K562 (cell line): ENCODE results near the gene SKIC2. TPM values are rescaled to one million over a fixed set of nuclear protein-coding genes. Genes with fewer than 3 reads are reported as not detected.
A peak's percentile ranks its signal among the peaks of the same experiment; 100 is the strongest.

Source experiments
- ARHGAP35 ChIP-seq: fragments of 450-650 bp; IDR thresholded peaks from 2 replicates; pipeline ENCODE4 v1.6.1; 2018; ENCODE audit not compliant: partially characterized antibody
- ATF7 ChIP-seq: fragments of 450-650 bp; IDR thresholded peaks from 2 replicates; pipeline ENCODE4 v1.7.1; 2014; ENCODE audit warnings: mild to moderate bottlenecking, moderate library complexity
- CUX1 ChIP-seq: fragments of 200-800 bp; sonication (Bioruptor generic); IDR thresholded peaks from 2 replicates; pipeline ENCODE4 v1.6.1; 2016; ENCODE audit warnings: missing genetic modification characterization, missing compliant biosample characterization
- HINFP ChIP-seq: fragments of 450-650 bp; conservative IDR thresholded peaks from 2 replicates; pipeline ENCODE4 v1.6.1; 2016; ENCODE audit warnings: missing genetic modification characterization, low read depth, mild to moderate bottlenecking, control low read depth, missing compliant biosample characterization
- HNRNPLL ChIP-seq: fragments of 200-400 bp; formaldehyde crosslinking; IDR thresholded peaks from 2 replicates; pipeline ENCODE4 v1.6.1; 2017; ENCODE audit warnings: low read length, low read depth, mild to moderate bottlenecking; ENCODE audit not compliant: poor library complexity, severe bottlenecking
- KAT7 ChIP-seq: sonication (generic); formaldehyde crosslinking; IDR thresholded peaks from 2 replicates; pipeline ENCODE4 v1.8.0; 2022; ENCODE audit warnings: missing genetic modification reagents, mild to moderate bottlenecking, borderline replicate concordance
- KLF10 ChIP-seq: fragments of 250-450 bp; sonication (Bioruptor Pico); IDR thresholded peaks from 2 replicates; pipeline ENCODE4 v1.6.1; 2021; ENCODE audit warnings: matching md5 sums
- OTX1 ChIP-seq: fragments of 450-650 bp; formaldehyde crosslinking; IDR thresholded peaks from 2 replicates; pipeline ENCODE4 v1.4.0; 2022; ENCODE audit warnings: mild to moderate bottlenecking
- PHTF2 ChIP-seq: fragments of 250-450 bp; sonication (Bioruptor Pico); IDR thresholded peaks from 2 replicates; pipeline ENCODE4 v1.5.0; 2021; ENCODE audit warnings: mild to moderate bottlenecking
- RBM22 ChIP-seq: fragments of 200-400 bp; formaldehyde crosslinking; IDR thresholded peaks from 2 replicates; pipeline ENCODE4 v1.6.1; 2018; ENCODE audit warnings: low read length, low read depth; ENCODE audit not compliant: poor library complexity, severe bottlenecking
- TBL1XR1 ChIP-seq, 2 experiments: IDR thresholded peaks; 2 replicates each; pipeline ENCODE4 v1.6.1; 2012; ENCODE audit warnings: improper control_type of control experiment in 2 of 2, low read length in 2 of 2, mild to moderate bottlenecking in 1 of 2
- ZBTB5 ChIP-seq: fragments of 450-650 bp; IDR thresholded peaks from 2 replicates; pipeline ENCODE4 v1.6.1; 2017; ENCODE audit warnings: antibody characterized with exemption
- ZNF280B ChIP-seq: fragments of 250-450 bp; sonication (Bioruptor Pico); IDR thresholded peaks from 2 replicates; pipeline ENCODE4 v1.5.1; 2021; ENCODE audit warnings: mild to moderate bottlenecking
- ZNF3 ChIP-seq: fragments of 250-450 bp; sonication (Bioruptor Pico); IDR thresholded peaks from 2 replicates; pipeline ENCODE4 v1.5.0; 2021; ENCODE audit warnings: mild to moderate bottlenecking, moderate library complexity
- ZNF384 ChIP-seq: IDR thresholded peaks from 2 replicates; pipeline ENCODE4 v1.6.1; 2012; ENCODE audit warnings: low read depth, low read length, improper control_type of control experiment
- ZNF551 ChIP-seq: fragments of 250-450 bp; sonication (Bioruptor Pico); IDR thresholded peaks from 2 replicates; pipeline ENCODE4 v1.5.0; 2021; ENCODE audit warnings: mild to moderate bottlenecking, moderate library complexity
- polyA plus RNA-seq, 8 experiments: library from polyadenylated mRNA; depleted of rRNA in 4 of 8; stranded (reverse) in 5 of 8; unstranded in 3 of 8; fragments of >200 nt; fragmentation: Nextera tagmentation in 2 of 8; fragmentation: Illumina TruSeq in 1 of 8; extraction: Ambion mirVana in 2 of 8; extraction: Trizol in 1 of 8; gene quantifications; 2 replicates each; pipeline versions ENCODE4 v1.2.1 to v1.2.3, GENCODE V29; 2011 to 2014; ENCODE audit warnings: inconsistent platforms in 1 of 8, missing spikeins in 1 of 8
- total RNA-seq, 7 experiments: library from RNA; depleted of rRNA in 6 of 7; stranded (reverse); fragments of >200 nt in 6 of 7; fragmentation: Illumina TruSeq in 2 of 7; extraction: Trizol in 2 of 7; gene quantifications; 2 replicates each; pipeline versions ENCODE4 v1.2.1 to v1.2.3, GENCODE V29; 2011 to 2021; ENCODE audit warnings: low replicate concordance in 1 of 7

The SKIC2 gene
- total and polyA plus RNA-seq, 9 of the 15 experiments (the other 6 are each of a cell fraction or from before 2014, with no cell fraction given) = 3.3 to 94.6 (median 38.8) TPM

GRCh38 chr6:31958741-31959739 lies at the start of gene SKIC2, which contains the start of gene NELFE (continued):
- TF ChIP-seq ZNF384 (peak; percentile 53; the same call in 1 of the 2 replicates), KAT7 (CRISPR knock-in tag) (peak; percentile 99; the same call in 1 of the 2 replicates), ZNF280B (CRISPR knock-in tag) (no peak), ARHGAP35 (no peak), ZNF551 (no peak), HNRNPLL (peak; percentile 97), ZBTB5 (no peak), TBL1XR1 (IDR thresholded peaks at IDR 0.05; ENCODE audit: low read length in 2 of 2) (peak; percentile 78 to 92; a peak in 3 of 4 replicates), RBM22 (peak; percentile 37), KLF10 (0 out of 2 replicates have a peak, but pooled peaks have one; percentile 6), ZNF3 (CRISPR knock-in tag) (no peak), HINFP (tag) (peak; percentile 75; the same call in 1 of the 2 replicates), PHTF2 (CRISPR knock-in tag) (0 out of 2 replicates have a peak, but pooled peaks have one; percentile 49), CUX1 (CRISPR knock-in tag) (peak; percentile 75; the same call in 1 of the 2 replicates), ATF7 (peak; percentile 98), OTX1 (peak; percentile 95)
